Urinary bladder (tissue), 4 donors: ENCODE data around the gene OR51E2. TPM values are rescaled to one million over a fixed set of nuclear protein-coding genes. Genes with fewer than 3 reads are reported as not detected.

ENCODE experiments used
- DNase-seq: peaks from one replicate; pipeline ENCODE4 v3.0.0-alpha.2; 2015; ENCODE audit errors: extremely low spot score
- H3K27ac ChIP-seq: one replicate; pipeline ENCODE4 v1.5.1; 2013; ENCODE audit warnings: low read depth, mild to moderate bottlenecking, moderate library complexity
- H3K36me3 ChIP-seq: one replicate; pipeline ENCODE4 v1.6.1; 2013; ENCODE audit warnings: mild to moderate bottlenecking, moderate library complexity; ENCODE audit not compliant: insufficient read depth
- H3K4me1 ChIP-seq: one replicate; pipeline ENCODE4 v1.6.1; 2013; ENCODE audit warnings: mild to moderate bottlenecking, moderate library complexity; ENCODE audit not compliant: insufficient read depth
- H3K4me3 ChIP-seq: one replicate; pipeline ENCODE4 v1.5.1; 2013; ENCODE audit warnings: low read depth, low read length
- WGBS: extraction: QIAGEN DNeasy Blood & Tissue Kit; methylation state at CpG from one replicate; pipeline ENCODE4 v1.1.7; 2013; 5-methylcytosine and 5-hydroxymethylcytosine counted together
- polyA plus RNA-seq: library from polyadenylated mRNA; stranded (reverse); fragments of 200-250 nt; gene quantifications from one replicate; pipeline ENCODE4 v1.2.3, GENCODE V29; 2013
- total RNA-seq: library from RNA; depleted of rRNA; stranded (reverse); fragments of >200 nt; gene quantifications from one replicate; pipeline ENCODE4 v1.2.3, GENCODE V29; 2014
- donor health status: healthy with polysubstance abuse.
- donor health status: healthy.

Gene OR51E2
- total and polyA plus RNA-seq, 2 donors: 0.63 TPM

DNA sequence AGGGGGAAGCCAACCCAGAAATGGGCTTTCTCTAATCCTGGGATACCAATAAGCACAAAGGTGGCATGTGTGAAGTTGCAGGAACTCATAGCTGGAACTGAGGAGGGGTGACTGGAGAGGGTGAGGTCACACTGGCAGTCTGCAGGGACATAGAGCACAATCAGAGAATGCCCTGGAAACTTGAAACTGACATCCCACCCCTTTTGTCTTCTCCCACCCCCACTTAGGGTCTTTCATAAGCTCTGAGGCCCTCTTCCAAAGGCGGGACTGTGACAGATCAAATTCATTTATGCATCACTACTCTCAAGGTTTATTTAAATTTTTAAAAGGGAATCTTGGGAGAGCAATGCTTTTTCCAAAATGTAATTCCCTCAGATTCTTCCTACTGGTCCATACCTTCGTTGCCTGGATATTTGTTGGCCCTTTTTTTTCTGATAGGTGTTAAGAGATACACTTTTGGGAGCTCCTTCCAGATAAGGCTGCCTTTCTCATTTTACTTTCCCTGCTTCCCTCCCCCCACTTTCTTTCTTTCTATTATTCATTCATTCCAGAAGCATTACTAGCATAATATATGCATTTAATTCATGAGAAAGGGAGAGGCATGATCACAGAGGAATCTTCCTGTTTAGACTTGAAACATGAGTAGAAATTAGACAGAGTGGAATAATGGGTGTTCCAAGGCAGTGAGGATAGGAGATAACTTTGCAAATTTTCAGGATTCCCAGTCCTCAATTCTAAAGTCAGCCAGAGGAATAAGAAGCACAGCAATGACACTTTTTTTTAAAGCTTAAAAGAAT lies 14.8 kb downstream of the OR51E2 start:
- no peak for DNase-seq
- Histone ChIP-seq H3K36me3 (no peaks in the 10 kb centered on the region), H3K4me1 (no peaks in the 10 kb centered on the region), H3K4me3 (no peak overlapping the region), H3K27ac (no peak overlapping the region)
- 83% methylated on average over 2 of the region's 2 CpGs for WGBS

DNA sequence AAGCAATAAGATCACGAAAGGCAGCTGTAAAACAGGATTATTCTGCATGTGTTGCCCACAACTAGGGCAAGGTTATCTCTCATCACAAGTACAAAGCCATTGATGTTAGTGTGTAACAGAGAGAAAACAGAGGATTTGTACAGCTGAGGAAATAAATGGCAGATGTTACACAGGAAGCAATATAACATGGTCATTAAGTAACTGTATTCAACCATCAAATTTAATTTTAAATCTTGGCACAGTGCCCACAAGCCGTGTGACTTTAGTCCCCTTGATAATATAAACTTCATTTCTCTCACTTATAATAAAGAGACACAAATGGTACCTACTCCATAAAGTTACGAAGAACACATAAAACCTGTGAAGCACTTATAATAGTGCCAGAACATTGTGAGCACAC lies 17.3 kb downstream of the OR51E2 start:
- WGBS: 45% methylated on average over 3 of the region's 3 CpGs
- H3K36me3 ChIP-seq: no peaks in the 10 kb centered on the region
- DNase-seq: no peak
- no peak overlapping the region for H3K4me3 ChIP-seq
- H3K27ac ChIP-seq: no peak overlapping the region
- H3K4me1 ChIP-seq: no peaks in the 10 kb centered on the region

DNA sequence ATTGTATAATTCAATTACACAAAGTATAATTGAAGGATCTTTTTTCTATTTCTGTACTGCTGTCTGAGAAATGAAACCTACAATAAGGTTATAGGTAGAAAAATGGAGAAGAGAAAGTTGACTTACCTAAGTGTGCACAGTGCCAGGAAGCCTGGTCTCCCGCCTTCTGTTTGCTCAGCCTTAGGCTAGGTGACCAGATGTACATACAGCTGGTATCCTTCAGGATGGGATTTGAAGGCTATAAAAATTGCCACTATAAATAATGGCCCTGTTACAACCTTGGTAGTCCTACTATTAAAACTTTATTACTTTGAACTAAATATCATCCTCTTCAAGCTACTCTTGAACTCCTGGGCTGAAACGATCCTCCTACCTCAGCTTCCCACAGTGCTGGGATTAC lies 19.7 kb downstream of the OR51E2 start:
- WGBS: 46% methylated on average over 2 of the region's 2 CpGs
- DNase-seq: no peak
- H3K36me3 ChIP-seq: no peaks in the 10 kb centered on the region
- H3K27ac ChIP-seq: no peak overlapping the region
- H3K4me1 ChIP-seq: no peaks in the 10 kb centered on the region
- H3K4me3 ChIP-seq: no peak overlapping the region

DNA sequence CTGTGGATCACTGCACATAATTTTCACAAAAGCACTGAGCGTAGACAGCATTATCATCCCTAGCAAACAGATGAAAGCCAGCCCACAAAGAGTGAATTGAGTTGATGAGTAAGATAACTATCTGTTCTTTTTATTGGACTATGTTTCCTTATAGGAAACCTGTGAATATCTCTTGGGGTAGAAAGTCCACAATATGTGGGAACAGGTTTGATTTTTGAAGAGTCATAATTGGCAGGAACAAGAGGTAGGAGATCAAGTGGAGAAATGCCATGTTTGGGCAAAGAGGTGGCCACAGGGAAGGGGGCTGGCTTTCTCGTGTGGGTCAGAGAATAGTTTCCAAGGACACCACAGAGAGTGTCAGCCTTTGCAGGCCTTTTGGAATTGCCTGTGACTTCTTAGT lies 23.9 kb downstream of the OR51E2 start:
- no peak overlapping the region for H3K27ac ChIP-seq
- WGBS: 58% methylated on average over 2 of the region's 2 CpGs
- no peak for DNase-seq
- no peaks in the 10 kb centered on the region for H3K4me1 ChIP-seq
- no peak overlapping the region for H3K4me3 ChIP-seq
- no peaks in the 10 kb centered on the region for H3K36me3 ChIP-seq

DNA sequence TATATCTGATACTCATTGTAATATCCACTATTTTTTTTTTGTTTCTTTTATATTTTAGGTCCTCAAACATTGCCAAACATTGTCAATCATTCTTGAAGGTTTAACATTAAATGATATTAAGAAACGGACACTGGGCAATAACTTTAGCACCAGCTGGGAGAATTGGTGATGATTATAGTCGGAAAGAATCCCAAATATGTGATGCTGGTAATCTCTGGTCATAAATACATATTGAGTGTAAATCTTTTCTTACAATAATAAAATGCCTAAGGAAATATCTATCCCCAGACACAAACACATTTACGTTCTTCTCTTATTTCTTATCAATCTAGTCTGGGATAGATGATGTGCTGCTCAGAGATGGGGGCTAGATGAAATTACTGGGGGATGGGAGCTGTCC lies 25.2 kb downstream of the OR51E2 start:
- Histone ChIP-seq H3K27ac (no peak overlapping the region), H3K4me3 (no peak overlapping the region), H3K36me3 (no peaks in the 10 kb centered on the region), H3K4me1 (no peaks in the 10 kb centered on the region)
- 38% methylated on average over 3 of the region's 3 CpGs for WGBS
- DNase-seq: no peak

DNA sequence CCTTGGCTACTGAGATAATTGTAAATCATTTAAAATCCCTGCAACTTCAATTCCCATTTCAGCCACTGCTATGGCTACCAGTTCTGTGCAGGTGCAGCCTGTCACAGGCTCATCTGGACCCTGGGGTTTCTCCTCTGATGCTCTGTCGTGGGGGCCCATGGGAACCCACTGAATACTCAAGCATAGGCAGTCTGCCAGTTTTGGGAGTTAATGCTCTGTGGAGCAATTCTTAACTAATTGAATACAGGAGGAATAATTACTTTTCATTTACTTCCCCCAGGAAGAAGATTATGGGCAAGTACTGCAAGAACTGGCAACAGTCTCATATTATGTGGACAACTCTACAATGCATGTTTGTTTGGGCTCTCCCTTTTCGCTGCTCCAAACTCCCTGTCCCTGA lies 25.9 kb downstream of the OR51E2 start:
- 76% methylated on average over 2 of the region's 2 CpGs for WGBS

DNA sequence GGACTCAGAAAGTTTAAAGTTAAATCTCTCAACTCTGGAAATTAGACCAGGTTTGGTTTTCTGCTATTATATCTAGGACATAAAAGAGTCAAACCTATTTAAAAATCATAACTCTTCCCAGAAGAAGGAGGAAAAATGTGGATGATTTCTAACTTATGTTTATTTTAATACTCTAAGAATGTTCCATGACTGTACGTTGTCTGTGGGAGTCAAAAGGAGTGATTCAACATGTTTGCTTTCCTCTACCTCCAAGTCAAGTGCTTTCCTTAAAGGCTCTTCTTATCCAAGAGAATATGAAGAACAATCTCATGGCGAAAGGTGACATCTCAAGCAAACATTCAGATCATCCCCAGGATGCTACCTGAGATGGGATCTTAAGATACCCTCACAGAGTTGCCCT lies 32.2 kb downstream of the OR51E2 start:
- H3K36me3 ChIP-seq: no peaks in the 10 kb centered on the region
- no peak for DNase-seq
- H3K4me1 ChIP-seq: no peaks in the 10 kb centered on the region
- H3K4me3 ChIP-seq: no peak overlapping the region
- H3K27ac ChIP-seq: no peak overlapping the region
- WGBS: 72% methylated on average over 2 of the region's 2 CpGs

More for the DNA sequence above, 25.9 kb downstream of the OR51E2 start:
- Histone ChIP-seq H3K36me3 (no peaks in the 10 kb centered on the region), H3K4me1 (no peaks in the 10 kb centered on the region), H3K27ac (no peak overlapping the region), H3K4me3 (no peak overlapping the region)
- DNase-seq: no peak

DNA sequence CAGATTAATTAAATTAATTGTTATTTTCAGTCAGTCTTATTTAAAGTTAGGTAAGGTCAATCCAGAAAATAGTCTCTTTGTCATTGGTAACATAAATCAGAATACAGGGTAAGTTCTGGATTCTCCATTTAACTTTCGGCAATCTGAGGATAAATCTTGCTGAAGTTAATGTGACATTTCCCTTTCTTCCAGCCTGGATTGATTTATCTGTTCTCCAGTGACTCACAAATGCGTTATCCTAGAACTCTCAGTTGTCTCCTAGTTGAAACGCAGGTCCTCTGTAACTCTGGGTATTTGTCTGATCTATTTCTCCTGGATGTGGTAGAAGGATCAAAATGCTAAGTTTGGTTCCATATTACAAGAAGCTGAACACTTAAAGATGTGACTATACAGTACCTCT lies 32.9 kb downstream of the OR51E2 start:
- 58% methylated on average over 3 of the region's 3 CpGs for WGBS
- Histone ChIP-seq H3K4me1 (no peaks in the 10 kb centered on the region), H3K36me3 (no peaks in the 10 kb centered on the region), H3K4me3 (no peak overlapping the region), H3K27ac (no peak overlapping the region)
- no peak for DNase-seq

DNA sequence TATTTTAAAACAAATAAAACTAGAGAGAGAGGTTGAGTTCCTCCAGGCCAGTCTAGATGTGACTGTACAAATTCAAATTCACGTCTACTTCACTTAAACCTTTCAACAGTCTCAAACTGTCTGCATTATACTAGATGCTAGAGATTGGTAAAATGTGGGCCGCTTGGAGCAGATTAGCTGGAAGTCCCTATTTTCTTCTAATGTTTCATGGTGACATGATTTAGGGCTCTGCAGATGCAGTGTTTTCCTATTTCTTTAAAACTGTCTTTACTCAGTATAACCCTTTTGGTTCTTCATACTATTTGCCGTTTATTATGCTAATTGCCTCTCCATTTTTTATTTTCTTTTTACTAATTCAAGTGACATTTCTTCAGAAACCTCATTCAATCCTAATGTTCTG lies 33.5 kb downstream of the OR51E2 start:
- no peak for DNase-seq
- Histone ChIP-seq H3K4me1 (no peaks in the 10 kb centered on the region), H3K4me3 (no peak overlapping the region), H3K36me3 (no peaks in the 10 kb centered on the region), H3K27ac (no peak overlapping the region)
- 85% methylated on average over 3 of the region's 3 CpGs for WGBS

DNA sequence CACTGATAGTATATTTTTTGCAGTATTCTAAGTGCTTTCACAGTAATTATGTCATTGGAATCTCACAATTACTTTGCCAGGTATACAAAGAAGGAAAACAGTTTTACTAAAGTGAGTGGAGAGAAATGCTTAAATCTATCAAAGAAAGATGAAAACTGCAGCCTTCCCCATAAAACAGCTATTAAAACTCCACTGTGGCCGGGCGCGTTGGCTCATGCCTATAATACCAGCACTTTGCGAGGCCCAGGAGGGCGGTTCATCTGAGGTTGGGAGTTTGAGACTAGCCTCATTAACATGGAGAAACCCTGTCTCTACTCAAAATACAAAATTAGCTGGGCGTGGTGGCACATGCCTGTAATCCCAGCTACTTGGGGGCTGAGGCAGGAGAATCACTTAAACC lies 34.8 kb downstream of the OR51E2 start:
- Histone ChIP-seq H3K36me3 (no peaks in the 10 kb centered on the region), H3K4me1 (no peaks in the 10 kb centered on the region), H3K4me3 (no peak overlapping the region), H3K27ac (no peak overlapping the region)
- DNase-seq: no peak
- 75% methylated on average over 6 of the region's 6 CpGs for WGBS

DNA sequence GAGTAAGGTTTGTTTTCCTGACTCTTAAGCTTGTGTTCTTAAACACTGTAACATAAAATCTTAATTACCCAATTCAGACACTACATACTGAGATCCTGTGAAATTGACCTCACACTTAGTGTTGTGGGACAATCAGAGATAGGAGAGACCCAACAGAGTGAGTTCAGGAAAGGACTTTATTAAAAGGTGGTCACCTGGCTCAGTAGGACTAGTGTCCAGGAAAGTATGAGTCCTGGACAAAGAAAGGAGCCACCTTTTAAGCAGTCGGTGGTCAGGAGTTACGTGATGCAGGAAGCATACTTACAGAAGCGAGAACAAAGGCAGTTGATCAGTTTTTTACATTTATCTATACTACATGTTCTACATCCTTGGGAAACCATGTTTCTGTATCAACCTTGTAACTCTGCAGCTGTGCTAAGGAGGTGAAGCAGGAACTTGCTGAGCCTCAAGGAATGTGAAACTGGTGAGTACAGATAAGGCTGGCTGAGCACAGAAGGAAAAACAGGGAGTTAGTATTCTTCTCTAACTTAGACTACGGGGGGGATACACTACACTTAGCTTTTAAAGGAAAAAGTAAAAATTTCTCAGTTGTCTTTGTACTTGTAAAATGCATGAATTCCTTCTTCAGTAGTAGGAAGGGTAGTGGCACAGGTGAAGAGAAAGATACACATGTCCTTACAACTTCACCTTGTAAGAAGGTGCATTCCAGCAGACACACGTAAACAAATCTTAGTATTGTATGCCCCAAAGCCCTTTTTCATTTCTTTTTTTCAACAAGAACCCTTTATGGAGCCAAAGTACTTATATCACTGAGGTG lies 38.8 kb downstream of the OR51E2 start:
- WGBS: 41% methylated on average over 5 of the region's 5 CpGs
- no peaks in the 10 kb centered on the region for H3K4me1 ChIP-seq
- no peak for DNase-seq
- no peaks in the 10 kb centered on the region for H3K36me3 ChIP-seq
- no peak overlapping the region for H3K27ac ChIP-seq
- H3K4me3 ChIP-seq: no peak overlapping the region

DNA sequence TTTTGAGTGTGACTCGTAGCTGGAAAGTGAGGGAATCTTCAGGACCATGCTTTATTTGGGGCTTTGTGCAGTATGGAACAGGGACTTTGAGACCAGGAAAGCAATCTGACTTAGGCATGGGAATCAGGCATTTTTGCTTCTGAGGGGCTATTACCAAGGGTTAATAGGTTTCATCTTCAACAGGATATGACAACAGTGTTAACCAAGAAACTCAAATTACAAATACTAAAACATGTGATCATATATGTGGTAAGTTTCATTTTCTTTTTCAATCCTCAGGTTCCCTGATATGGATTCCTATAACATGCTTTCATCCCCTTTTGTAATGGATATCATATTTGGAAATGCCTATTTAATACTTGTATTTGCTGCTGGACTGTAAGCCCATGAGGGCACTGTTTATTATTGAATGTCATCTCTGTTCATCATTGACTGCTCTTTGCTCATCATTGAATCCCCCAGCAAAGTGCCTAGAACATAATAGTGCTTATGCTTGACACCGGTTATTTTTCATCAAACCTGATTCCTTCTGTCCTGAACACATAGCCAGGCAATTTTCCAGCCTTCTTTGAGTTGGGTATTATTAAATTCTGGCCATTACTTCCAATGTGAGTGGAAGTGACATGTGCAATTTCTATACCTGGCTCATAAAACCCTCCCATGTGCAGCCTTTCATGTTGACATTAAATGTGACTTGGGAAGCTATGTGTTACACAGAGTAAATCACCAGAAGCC lies 42.9 kb downstream of the OR51E2 start:
- no peaks in the 10 kb centered on the region for H3K36me3 ChIP-seq
- no peak for DNase-seq
- no peaks in the 10 kb centered on the region for H3K4me1 ChIP-seq
- 68% methylated on average over 2 of the region's 2 CpGs for WGBS
- H3K27ac ChIP-seq: no peak overlapping the region
- H3K4me3 ChIP-seq: no peak overlapping the region

DNA sequence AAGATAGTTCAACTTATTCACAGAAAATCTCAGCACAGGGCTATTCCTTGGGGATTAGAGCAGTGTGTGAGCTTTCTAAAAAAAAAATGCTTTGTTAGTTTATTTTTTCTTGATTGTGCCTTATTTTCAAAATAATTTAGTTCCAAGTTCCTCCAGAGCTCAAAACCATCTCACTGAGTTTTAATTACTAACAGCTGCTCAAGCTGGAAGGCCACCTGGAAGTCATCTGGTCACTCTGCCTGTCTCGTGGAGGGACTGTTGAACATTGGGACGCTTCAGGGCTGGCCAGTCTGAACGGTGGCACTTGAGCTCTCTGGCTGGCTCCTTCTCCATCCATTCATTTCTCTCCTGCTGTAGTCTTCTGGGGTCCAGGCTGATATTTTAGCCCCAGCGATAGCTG lies 49.9 kb downstream of the OR51E2 start:
- Histone ChIP-seq H3K27ac (no peak overlapping the region), H3K4me3 (no peak overlapping the region), H3K36me3 (no peaks in the 10 kb centered on the region), H3K4me1 (no peaks in the 10 kb centered on the region)
- WGBS: 57% methylated on average over 4 of the region's 4 CpGs
- DNase-seq: no peak

DNA sequence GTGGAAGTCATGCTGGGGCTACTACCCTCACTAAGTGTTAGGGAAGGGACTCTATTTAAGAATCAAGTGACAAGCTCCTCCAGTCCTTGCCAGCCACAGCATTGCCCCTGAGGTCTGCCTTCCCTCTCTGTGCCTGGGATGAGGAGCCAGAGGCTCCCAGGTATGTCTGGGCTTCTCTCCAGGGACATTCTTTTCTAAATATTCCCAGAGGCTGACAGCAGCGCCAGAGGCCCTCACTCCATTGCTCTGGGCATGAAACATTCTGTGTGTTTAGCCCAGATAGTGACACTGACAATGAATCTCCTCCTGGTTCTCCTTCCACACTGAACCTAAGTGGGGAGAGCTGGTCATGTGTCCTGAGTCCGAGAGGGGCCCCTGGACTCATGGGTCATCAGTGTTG lies 51.7 kb downstream of the OR51E2 start:
- no peaks in the 10 kb centered on the region for H3K36me3 ChIP-seq
- no peaks in the 10 kb centered on the region for H3K4me1 ChIP-seq
- DNase-seq: no peak
- H3K4me3 ChIP-seq: no peak overlapping the region
- 47% methylated on average over 2 of the region's 2 CpGs for WGBS
- H3K27ac ChIP-seq: no peak overlapping the region
